CD14-positive monocyte (primary cell): Measurements from ENCODE around the gene FRMPD4. TPM values are rescaled to one million over a fixed set of nuclear protein-coding genes. Genes with fewer than 3 reads are reported as not detected.

Experiments used
- DNase-seq, 3 donors: peaks; one replicate each; pipeline ENCODE4 v3.0.0-alpha.2; 2011 to 2022
- H2AFZ ChIP-seq: 2 replicates; pipeline ENCODE4 v1.6.0; 2012; ENCODE audit warnings: mild to moderate bottlenecking, low read depth, low read length, inconsistent platforms; ENCODE audit not compliant: insufficient read depth, poor library complexity, severe bottlenecking
- H3K27ac ChIP-seq, 2 donors: 1 replicate in 1 of 2; 2 replicates in 1 of 2; pipeline ENCODE4 v1.5.1; 2012 to 2013; ENCODE audit warnings: low read length in 2 of 2, control low read depth in 1 of 2, inconsistent platforms in 1 of 2, low read depth in 1 of 2, mild to moderate bottlenecking in 1 of 2
- H3K27me3 ChIP-seq, 2 donors: one replicate each; pipeline versions ENCODE4 v1.6.0 to v1.6.1; 2011 to 2013; ENCODE audit warnings: low read length in 2 of 2; ENCODE audit not compliant: control insufficient read depth in 2 of 2, insufficient read depth in 2 of 2
- H3K36me3 ChIP-seq, 2 donors: replicated peaks in 1 of 2; 1 replicate in 1 of 2; 2 replicates in 1 of 2; pipeline versions ENCODE4 v1.5.1 to v1.6.1; 2012 to 2013; ENCODE audit warnings: low read length in 2 of 2, control low read depth in 1 of 2, inconsistent platforms in 1 of 2, mild to moderate bottlenecking in 1 of 2; ENCODE audit not compliant: insufficient read depth in 2 of 2, control insufficient read depth in 1 of 2
- H3K4me1 ChIP-seq, 2 donors: 1 replicate in 1 of 2; 2 replicates in 1 of 2; pipeline versions ENCODE4 v1.5.1 to v1.6.1; 2012 to 2013; ENCODE audit warnings: low read length in 2 of 2, control low read depth in 1 of 2, inconsistent platforms in 1 of 2, mild to moderate bottlenecking in 1 of 2, moderate library complexity in 1 of 2; ENCODE audit not compliant: insufficient read depth in 2 of 2, control insufficient read depth in 1 of 2
- H3K4me2 ChIP-seq: replicated peaks from 2 replicates; pipeline ENCODE3; 2012; ENCODE audit warnings: low read length, moderate library complexity, mild to moderate bottlenecking; ENCODE audit not compliant: poor library complexity, severe bottlenecking; ENCODE audit errors: extremely low read depth
- H3K4me3 ChIP-seq, 3 experiments: fragments of 200-600 bp in 1 of 3; sonication (generic) in 1 of 3; replicated peaks in 1 of 3; 1 replicate in 2 of 3; 2 replicates in 1 of 3; pipeline ENCODE4 v1.5.1; 2011 to 2013; ENCODE audit warnings: low read length in 3 of 3, mild to moderate bottlenecking in 3 of 3, control low read depth in 2 of 3, low read depth in 2 of 3, inconsistent platforms in 1 of 3, moderate library complexity in 1 of 3
- H3K79me2 ChIP-seq: 2 replicates; pipeline ENCODE4 v1.6.0; 2012; ENCODE audit warnings: mild to moderate bottlenecking, control low read depth, inconsistent platforms, low read length, moderate library complexity; ENCODE audit not compliant: insufficient read depth
- H3K9ac ChIP-seq: 2 replicates; pipeline ENCODE4 v1.6.0; 2017; ENCODE audit warnings: low read length, mild to moderate bottlenecking; ENCODE audit not compliant: insufficient read depth, poor library complexity, severe bottlenecking
- H3K9me3 ChIP-seq, 2 donors: replicated peaks in 1 of 2; 1 replicate in 1 of 2; 2 replicates in 1 of 2; pipeline versions ENCODE4 v1.5.1 to v1.6.1; 2012 to 2013; ENCODE audit warnings: low read length in 2 of 2, control low read depth in 1 of 2; ENCODE audit not compliant: control insufficient read depth in 1 of 2, insufficient read depth in 1 of 2
- H4K20me1 ChIP-seq: 2 replicates; pipeline ENCODE4 v1.6.0; 2012; ENCODE audit warnings: mild to moderate bottlenecking, low read length, control low read depth, moderate library complexity; ENCODE audit not compliant: insufficient read depth
- H3K27ac Mint-ChIP-seq, 7 donors: one replicate each; pipeline ENCODE4 v1.8.0; 2020; ENCODE audit warnings: mild to moderate bottlenecking in 7 of 7, mixed read lengths in 7 of 7, moderate library complexity in 6 of 7, inconsistent platforms in 2 of 7
- H3K27me3 Mint-ChIP-seq, 3 donors: one replicate each; pipeline ENCODE4 v1.8.0; 2021 to 2022; ENCODE audit warnings: low read depth in 3 of 3, mild to moderate bottlenecking in 3 of 3, mixed read lengths in 3 of 3, moderate library complexity in 3 of 3, inconsistent platforms in 1 of 3
- H3K36me3 Mint-ChIP-seq, 2 donors: one replicate each; pipeline ENCODE4 v1.8.0; 2020; ENCODE audit warnings: mixed read lengths in 2 of 2, inconsistent platforms in 1 of 2, mild to moderate bottlenecking in 1 of 2
- H3K4me1 Mint-ChIP-seq: one replicate; pipeline ENCODE4 v1.8.0; 2020; ENCODE audit warnings: mild to moderate bottlenecking, mixed read lengths
- H3K4me3 Mint-ChIP-seq, 2 donors: one replicate each; pipeline ENCODE4 v1.8.0; 2020; ENCODE audit warnings: mild to moderate bottlenecking in 2 of 2, mixed read lengths in 2 of 2, moderate library complexity in 1 of 2
- H3K9me3 Mint-ChIP-seq, 7 donors: one replicate each; pipeline ENCODE4 v1.8.0; 2020 to 2022; ENCODE audit warnings: mixed read lengths in 7 of 7, mild to moderate bottlenecking in 6 of 7, moderate library complexity in 6 of 7, inconsistent platforms in 2 of 7
- CTCF ChIP-seq: fragments of 200-600 bp; IDR thresholded peaks from one replicate; pipeline ENCODE4 v1.8.0; 2022; ENCODE audit warnings: antibody characterized with exemption, mild to moderate bottlenecking
- WGBS: methylation state at CpG from one replicate; pipeline ENCODE4 v1.1.5; 2013; ENCODE audit warnings: missing lambda C conversion rate; ENCODE audit not compliant: insufficient coverage; 5-methylcytosine and 5-hydroxymethylcytosine counted together
- intact Hi-C, 2 donors: fragments of 100-400 bp; cut with micrococcal nuclease; formaldehyde crosslinking; loops; one replicate each; pipeline versions ENCODE4 v1.15.0 to v1.15.1; 2023
- polyA plus RNA-seq, 3 donors: library from polyadenylated mRNA; depleted of rRNA in 1 of 3; unstranded in 2 of 3; stranded (reverse) in 1 of 3; fragments of 300-500 nt in 2 of 3; fragments of >200 nt in 1 of 3; fragmentation: Illumina TruSeq in 2 of 3; gene quantifications; 1 replicate in 2 of 3; 2 replicates in 1 of 3; pipeline ENCODE4 v1.2.3, GENCODE V29; 2012 to 2021

Gene FRMPD4
- polyA plus RNA-seq, 3 donors, result not detected

- H3K27ac ChIP-seq, result no peak overlapping the region
- no peaks in the 10 kb centered on the region for H4K20me1 ChIP-seq
- H3K4me1 ChIP-seq, result no peaks in the 10 kb centered on the region
- Mint-ChIP-seq H3K36me3 (no peaks in the 10 kb centered on the region), H3K27me3 (peaks cover 0 to 2% (median 0%) of the 10 kb centered on the region in 3 donors), H3K9me3 (peaks cover 0 to 5% (median 0%) of the 10 kb centered on the region in 7 donors), H3K4me1 (no peaks in the 10 kb centered on the region), H3K27ac (no peak overlapping the region), H3K4me3 (no peak overlapping the region)
- H3K9me3 ChIP-seq, result no peaks in the 10 kb centered on the region
- H3K4me3 ChIP-seq, result no peak overlapping the region
- no peaks in the 10 kb centered on the region for H3K36me3 ChIP-seq
- DNase-seq, result no peak
- no peaks in the 10 kb centered on the region for H3K79me2 ChIP-seq
- peaks cover 0 to 2% of the 10 kb centered on the region in 2 donors for H3K27me3 ChIP-seq
- no peak for TF ChIP-seq CTCF
- intact Hi-C loops, result no loop called here
- H3K9ac ChIP-seq, result no peak overlapping the region
- no peak overlapping the region for H3K4me2 ChIP-seq
- H2AFZ ChIP-seq, result no peak overlapping the region
Observed at GRCh38 chrX:12440246-12440645, 302.0 kb downstream of the FRMPD4 start.

GRCh38 chrX:12441381-12442128 lies 303.3 kb downstream of the FRMPD4 start:
- intact Hi-C loops, result no loop called here
- H3K4me2 ChIP-seq, result no peak overlapping the region
- H3K9me3 Mint-ChIP-seq, result peaks cover 0 to 5% (median 0%) of the 10 kb centered on the region in 7 donors
- H3K4me3 Mint-ChIP-seq, result no peak overlapping the region
- peaks cover 0 to 2% of the 10 kb centered on the region in 2 donors for H3K27me3 ChIP-seq
- DNase-seq, result no peak
- no peaks in the 10 kb centered on the region for H3K4me1 ChIP-seq
- no peak for TF ChIP-seq CTCF
- no peaks in the 10 kb centered on the region for H3K36me3 ChIP-seq
- no peak overlapping the region for H3K4me3 ChIP-seq
- H4K20me1 ChIP-seq, result no peaks in the 10 kb centered on the region
- no peaks in the 10 kb centered on the region for H3K4me1 Mint-ChIP-seq
- H3K9ac ChIP-seq, result no peak overlapping the region
- no peak overlapping the region for H3K27ac ChIP-seq
- H3K27me3 Mint-ChIP-seq, result peaks cover 0 to 2% (median 0%) of the 10 kb centered on the region in 3 donors
- no peaks in the 10 kb centered on the region for H3K9me3 ChIP-seq
- no peak overlapping the region for H3K27ac Mint-ChIP-seq
- H2AFZ ChIP-seq, result no peak overlapping the region
- no peaks in the 10 kb centered on the region for H3K79me2 ChIP-seq
- WGBS, result no CpG with 5 or more reads among the region's 3 CpGs
- H3K36me3 Mint-ChIP-seq, result no peaks in the 10 kb centered on the region
